Esophagus squamous epithelium (tissue), 5 donors: ENCODE measurements around the gene CLEC17A. TPM values are rescaled to one million over a fixed set of nuclear protein-coding genes. Genes with fewer than 3 reads are reported as not detected.
A peak's percentile ranks its signal among the peaks of the same experiment; 100 is the strongest.

ENCODE experiments used
- DNase-seq: peaks from one replicate; lab custom pipeline; 2025; lab: John Stamatoyannopoulos, UW
- H3K27ac ChIP-seq, 4 donors: fragments of 200-600 bp; sonication (generic); one replicate each; pipeline ENCODE4 v1.5.1; 2016 to 2019; ENCODE audit warnings: mild to moderate bottlenecking in 1 of 4
- H3K27me3 ChIP-seq, 4 donors: fragments of 200-600 bp; sonication (generic); 1 replicate in 3 of 4; 2 replicates in 1 of 4; pipeline versions ENCODE4 v1.5.1 to v1.6.0; 2017 to 2021; ENCODE audit warnings: antibody characterized with exemption in 1 of 4
- H3K36me3 ChIP-seq, 3 donors: fragments of 200-600 bp; sonication (generic); one replicate each; pipeline ENCODE4 v1.5.1; 2016 to 2019
- H3K4me1 ChIP-seq, 3 donors: fragments of 200-600 bp; sonication (generic); one replicate each; pipeline ENCODE4 v1.5.1; 2017 to 2019
- H3K4me3 ChIP-seq, 4 donors: fragments of 200-600 bp; sonication (generic); 1 replicate in 3 of 4; 2 replicates in 1 of 4; pipeline ENCODE4 v1.5.1; 2016 to 2019; ENCODE audit warnings: mild to moderate bottlenecking in 2 of 4, moderate library complexity in 1 of 4
- H3K9me3 ChIP-seq, 3 donors: fragments of 200-600 bp; sonication (generic); one replicate each; pipeline ENCODE4 v1.5.1; 2016 to 2019
- CTCF ChIP-seq, 6 experiments: fragments of 450-650 bp in 4 of 6; fragments of 200-600 bp in 2 of 6; sonication (generic) in 2 of 6; IDR thresholded peaks; one replicate each; pipeline ENCODE4 v1.5.1; 2016 to 2019; ENCODE audit warnings: antibody characterized with exemption in 6 of 6, mild to moderate bottlenecking in 4 of 6, moderate library complexity in 4 of 6
- POLR2A ChIP-seq, 4 donors: fragments of 450-650 bp; IDR thresholded peaks; one replicate each; pipeline ENCODE4 v1.6.1; 2017; ENCODE audit warnings: antibody characterized with exemption in 4 of 4, mild to moderate bottlenecking in 4 of 4, moderate library complexity in 3 of 4
- WGBS, 2 donors: methylation state at CpG; one replicate each; pipeline ENCODE4 v1.1.5; 2018; 5-methylcytosine and 5-hydroxymethylcytosine counted together
- intact Hi-C: fragments of 100-400 bp; cut with DNase I; formaldehyde crosslinking; loops from one replicate; pipeline ENCODE4 v1.15.0; 2022
- total RNA-seq, 4 donors: library from RNA; depleted of rRNA; stranded (reverse); fragments of >200 nt; gene quantifications; one replicate each; pipeline ENCODE4 v1.1.0, GENCODE V29; 2016
- donor health status: DM: yes; HTN: yes; CAD: no.

The CLEC17A gene
- total RNA-seq, 4 donors from 2014 or later: not detected

GRCh38 chr19:14542711-14543328, 40.1 kb upstream of the CLEC17A start:
- intact Hi-C loops: no loop called here
- H3K4me1 ChIP-seq: peaks cover 37 to 81% (median 41%) of the 10 kb centered on the region in 3 donors
- no peaks in the 10 kb centered on the region for H3K9me3 ChIP-seq
- no peak overlapping the region for H3K4me3 ChIP-seq
- WGBS, 2 donors: 11 to 46% methylated on average over 2 to 4 of the region's 7 CpGs
- peak overlapping the region; percentile 58 to 89 (median 84) for H3K27ac ChIP-seq
- no peaks in the 10 kb centered on the region for H3K27me3 ChIP-seq
- DNase-seq: no peak
- TF ChIP-seq CTCF (IDR thresholded peaks at IDR 0.05) (no peak), POLR2A (IDR thresholded peaks at IDR 0.05) (no peak)
- H3K36me3 ChIP-seq: peaks cover 0 to 36% (median 0%) of the 10 kb centered on the region in 3 donors

GRCh38 chr19:14544047-14544446, 38.8 kb upstream of the CLEC17A start:
- Histone ChIP-seq H3K27me3 (no peaks in the 10 kb centered on the region), H3K4me3 (no peak overlapping the region), H3K36me3 (peaks cover 0 to 46% (median 0%) of the 10 kb centered on the region in 3 donors), H3K9me3 (no peaks in the 10 kb centered on the region), H3K27ac (peak overlapping the region; percentile 52 to 89 (median 84)), H3K4me1 (peaks cover 30 to 78% (median 37%) of the 10 kb centered on the region in 3 donors)
- DNase-seq: no peak
- WGBS, 2 donors: 79% methylated on average over 4 to 5 of the region's 5 CpGs
- TF ChIP-seq POLR2A (IDR thresholded peaks at IDR 0.05) (no peak), CTCF (IDR thresholded peaks at IDR 0.05) (no peak)
- intact Hi-C loops: no loop called here

GRCh38 chr19:14544977-14545715, 37.7 kb upstream of the CLEC17A start:
- WGBS, 2 donors: 53 to 59% methylated on average over 7 to 18 of the region's 21 CpGs
- H3K27me3 ChIP-seq: no peaks in the 10 kb centered on the region
- no peaks in the 10 kb centered on the region for H3K9me3 ChIP-seq
- H3K4me1 ChIP-seq: peaks cover 31 to 84% (median 44%) of the 10 kb centered on the region in 3 donors
- intact Hi-C loops: no loop called here
- peak overlapping the region in 2 of 4 donors; percentile 4 to 23 for H3K4me3 ChIP-seq
- H3K36me3 ChIP-seq: peaks cover 0 to 44% (median 0%) of the 10 kb centered on the region in 3 donors
- no peak for DNase-seq
- H3K27ac ChIP-seq: peak overlapping the region; percentile 79 to 89 (median 84)
- no peak for TF ChIP-seq POLR2A (IDR thresholded peaks at IDR 0.05)
- TF ChIP-seq CTCF (IDR thresholded peaks at IDR 0.05): no peak

DNA sequence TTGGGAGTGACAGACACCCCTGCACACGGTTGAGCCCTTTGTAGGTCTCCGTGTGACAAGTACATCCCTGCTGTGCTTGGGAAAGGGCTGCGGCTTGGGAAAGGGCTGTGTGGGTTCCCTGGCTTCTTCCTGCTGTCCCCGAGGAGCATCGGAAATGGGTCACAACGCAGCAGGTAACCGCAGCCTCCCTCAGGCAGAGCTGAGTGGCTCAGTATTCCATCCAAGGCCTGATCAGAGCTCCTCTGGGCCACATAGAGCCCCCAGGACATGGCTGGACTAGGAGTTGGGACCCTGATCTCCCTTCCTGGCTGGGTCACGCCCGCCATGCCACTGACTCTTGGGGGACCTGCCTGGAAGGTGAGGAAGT, 37.2 kb upstream of the CLEC17A start:
- no peaks in the 10 kb centered on the region for H3K27me3 ChIP-seq
- H3K4me3 ChIP-seq: peak overlapping the region in 2 of 4 donors; percentile 4 to 23
- DNase-seq: no peak
- TF ChIP-seq CTCF (IDR thresholded peaks at IDR 0.05): no peak
- TF ChIP-seq POLR2A (IDR thresholded peaks at IDR 0.05): no peak
- intact Hi-C loops: no loop called here
- H3K4me1 ChIP-seq: peaks cover 36 to 89% (median 49%) of the 10 kb centered on the region in 3 donors
- peaks cover 0 to 44% (median 0%) of the 10 kb centered on the region in 3 donors for H3K36me3 ChIP-seq
- H3K27ac ChIP-seq: peak overlapping the region; percentile 79 to 89 (median 84)
- H3K9me3 ChIP-seq: no peaks in the 10 kb centered on the region
- WGBS, 2 donors: 70% methylated on average over 2 of the region's 9 CpGs; no CpG with 5 or more reads in 1 of the 2 donors
